Omental fat pad (tissue), 4 donors: ENCODE results near the gene DPCD. TPM values are rescaled to one million over a fixed set of nuclear protein-coding genes. Genes with fewer than 3 reads are reported as not detected.
A peak's percentile ranks its signal among the peaks of the same experiment; 100 is the strongest.

Experiments
- ATAC-seq: fragments of 150-250 bp; one replicate; pipeline ENCODE4 v1.9.1; 2016; ENCODE audit warnings: mild to moderate bottlenecking, moderate library complexity; ENCODE audit not compliant: low FRiP score
- DNase-seq: peaks from one replicate; pipeline ENCODE4 v3.0.0-alpha.2; 2019; ENCODE audit warnings: low spot score
- CTCF ChIP-seq, 3 donors: fragments of 450-650 bp; IDR thresholded peaks; one replicate each; pipeline ENCODE4 v1.5.1; 2016 to 2017; ENCODE audit warnings: antibody characterized with exemption in 3 of 3, mild to moderate bottlenecking in 3 of 3, moderate library complexity in 2 of 3
- total RNA-seq, 4 donors: library from RNA; depleted of rRNA; stranded (reverse); fragments of >200 nt; gene quantifications; one replicate each; pipeline ENCODE4 v1.1.0, GENCODE V29; 2016

Gene DPCD
- total RNA-seq, 4 donors from 2014 or later = 9.8 to 16.9 (median 13.0) TPM

DNA sequence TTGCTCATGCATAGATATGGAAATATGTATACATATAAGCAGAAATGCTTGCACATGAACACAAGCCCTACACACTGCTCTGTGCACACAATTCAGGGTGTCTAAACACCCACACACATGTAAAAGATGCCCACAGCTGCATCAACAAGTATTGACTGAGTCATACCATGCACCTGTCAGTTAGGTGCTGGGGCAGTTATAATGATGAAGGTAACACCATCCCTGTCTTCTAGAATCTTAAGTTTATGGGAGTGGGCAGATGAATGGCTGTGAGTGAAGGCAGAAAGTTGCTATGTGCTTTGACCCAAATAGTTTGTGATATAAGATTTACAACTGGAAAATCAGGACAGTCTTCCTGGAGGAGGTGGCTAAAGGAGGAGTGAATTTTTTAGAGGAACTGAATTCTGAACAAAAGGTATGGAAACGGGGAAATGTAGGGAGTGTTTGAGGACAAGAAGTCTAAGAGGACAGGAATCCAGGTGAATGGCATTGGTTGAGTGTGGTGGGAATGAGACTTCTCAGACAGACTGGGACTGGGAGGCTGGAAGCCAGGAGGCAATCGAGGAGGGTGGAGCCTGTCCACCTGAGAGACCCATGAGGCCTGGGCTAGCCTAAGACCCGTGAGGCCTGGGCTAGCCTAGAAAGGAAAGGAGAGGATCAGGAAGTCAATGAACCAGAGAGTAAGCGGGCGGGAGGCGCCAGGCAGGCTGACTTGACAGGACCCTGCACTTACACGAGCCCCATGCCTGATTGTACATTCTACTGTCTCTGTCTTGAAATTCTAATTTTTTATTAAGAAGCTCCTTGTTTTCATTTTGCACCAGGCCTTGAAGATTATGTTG, 20.7 kb upstream of the DPCD start:
- no peak for DNase-seq
- ATAC-seq = no peak
- no peak for TF ChIP-seq CTCF (IDR thresholded peaks at IDR 0.05)

GRCh38 chr10:101568054-101568745, 19.9 kb upstream of the DPCD start:
- ATAC-seq = no peak
- DNase-seq = no peak
- TF ChIP-seq CTCF (IDR thresholded peaks at IDR 0.05) = no peak

- no peak for ATAC-seq
Measured at GRCh38 chr10:101569323-101569621, 18.8 kb upstream of the DPCD start.

GRCh38 chr10:101569622-101570427, 18.3 kb upstream of the DPCD start:
- ATAC-seq = peak; percentile 85
- DNase-seq = peak; percentile 82
- TF ChIP-seq CTCF (IDR thresholded peaks at IDR 0.05) = peak in 1 of 3 donors; percentile 37

More at GRCh38 chr10:101569323-101569621, 18.8 kb upstream of the DPCD start:
- TF ChIP-seq CTCF (IDR thresholded peaks at IDR 0.05) = no peak
- no peak for DNase-seq

- no peak for TF ChIP-seq CTCF (IDR thresholded peaks at IDR 0.05)
- peak; percentile 8 for ATAC-seq
- DNase-seq = no peak
Measured at GRCh38 chr10:101570428-101571270, 17.5 kb upstream of the DPCD start.

DNA sequence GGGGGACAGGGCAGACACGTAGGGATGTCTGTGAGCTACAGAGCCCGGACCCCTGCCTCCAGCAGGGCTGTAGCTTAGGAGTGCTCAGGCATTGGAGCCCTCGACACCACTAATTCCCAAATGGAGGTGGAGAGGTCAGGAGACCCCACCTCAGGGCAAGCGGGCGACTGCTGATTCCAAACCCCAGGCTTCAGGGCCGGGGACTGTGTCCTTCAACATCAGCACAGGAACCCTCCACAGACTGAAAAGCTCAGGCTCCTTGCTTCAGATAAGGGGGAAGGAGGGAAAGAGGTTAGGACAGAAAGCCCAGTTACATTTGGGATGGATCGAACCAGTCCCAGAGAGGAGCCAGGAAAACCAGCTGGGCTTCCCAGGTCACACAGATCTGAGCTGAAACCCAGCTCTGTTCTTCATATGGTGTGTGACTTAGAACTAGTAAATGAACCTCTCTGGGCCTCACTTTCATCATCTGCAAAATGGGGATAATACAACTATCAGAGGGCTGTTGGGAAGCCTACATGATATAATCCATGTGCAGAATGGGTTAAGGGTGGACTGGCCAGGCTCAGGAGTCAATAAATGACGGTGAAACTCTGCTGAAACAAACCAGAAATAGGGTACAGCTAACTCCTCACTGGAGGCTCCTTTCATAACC, 16.7 kb upstream of the DPCD start:
- no peak for TF ChIP-seq CTCF (IDR thresholded peaks at IDR 0.05)
- ATAC-seq = no peak
- no peak for DNase-seq
